ENCODE data around the gene TRMT112.
A peak's percentile ranks its signal among the peaks of the same experiment; 100 is the strongest.

Gene TRMT112

DNA sequence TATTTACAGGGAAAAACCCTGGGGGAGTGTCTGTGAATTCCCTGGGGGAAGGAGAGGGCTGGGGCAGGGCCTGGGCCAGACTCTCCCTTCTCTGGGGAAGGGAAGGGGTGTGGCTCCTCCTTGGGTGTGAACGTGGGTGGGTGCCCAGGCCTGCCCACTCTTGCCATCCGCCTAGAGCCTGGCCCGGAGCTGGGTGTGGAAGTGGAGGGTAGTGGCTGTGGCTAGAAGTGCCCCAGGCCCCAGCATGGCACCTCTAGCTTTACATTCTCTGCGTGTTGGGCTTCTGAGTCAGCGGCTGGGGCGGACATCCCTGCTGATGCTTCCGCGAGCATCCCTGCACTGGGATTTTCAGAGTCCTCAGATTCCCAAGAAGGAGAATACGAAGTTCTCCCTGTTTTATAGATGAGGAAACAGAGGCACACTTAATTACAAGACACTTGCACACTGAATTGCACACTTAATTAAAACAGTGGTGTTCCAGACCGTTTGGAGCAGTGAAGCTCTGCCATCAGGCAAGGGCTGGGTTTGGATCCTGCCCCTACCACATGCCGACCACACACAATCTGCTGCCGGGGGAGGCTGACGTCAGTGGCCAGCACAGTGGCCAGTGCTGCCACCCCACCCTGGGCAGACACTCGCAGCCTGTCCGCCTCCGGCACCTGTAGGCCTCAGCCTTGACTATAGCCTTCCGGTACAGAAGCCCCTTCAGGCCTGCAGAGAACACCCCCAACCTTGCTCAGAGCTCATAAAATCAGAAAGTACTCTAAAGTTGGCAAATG is 40.5 kb downstream of the TRMT112 start:
- H3K4me3 ChIP-seq (ENCODE audit: low read depth in 1 of 2, low read length in 1 of 2), result no peak overlapping the region
- H3K36me3 ChIP-seq, result peaks cover 40% of the 10 kb centered on the region
- no peak overlapping the region for H3K27ac ChIP-seq
- H3K9me3 ChIP-seq, result no peaks in the 10 kb centered on the region
- no peaks in the 10 kb centered on the region for H3K27me3 ChIP-seq
- H3K4me1 ChIP-seq (ENCODE audit: control insufficient read depth in 1 of 2, insufficient read depth in 1 of 2, low read depth in 1 of 2, low read length in 1 of 2), result peaks cover 2 to 5% of the 10 kb centered on the region in 2 experiments
- TF ChIP-seq, protein P1, sequence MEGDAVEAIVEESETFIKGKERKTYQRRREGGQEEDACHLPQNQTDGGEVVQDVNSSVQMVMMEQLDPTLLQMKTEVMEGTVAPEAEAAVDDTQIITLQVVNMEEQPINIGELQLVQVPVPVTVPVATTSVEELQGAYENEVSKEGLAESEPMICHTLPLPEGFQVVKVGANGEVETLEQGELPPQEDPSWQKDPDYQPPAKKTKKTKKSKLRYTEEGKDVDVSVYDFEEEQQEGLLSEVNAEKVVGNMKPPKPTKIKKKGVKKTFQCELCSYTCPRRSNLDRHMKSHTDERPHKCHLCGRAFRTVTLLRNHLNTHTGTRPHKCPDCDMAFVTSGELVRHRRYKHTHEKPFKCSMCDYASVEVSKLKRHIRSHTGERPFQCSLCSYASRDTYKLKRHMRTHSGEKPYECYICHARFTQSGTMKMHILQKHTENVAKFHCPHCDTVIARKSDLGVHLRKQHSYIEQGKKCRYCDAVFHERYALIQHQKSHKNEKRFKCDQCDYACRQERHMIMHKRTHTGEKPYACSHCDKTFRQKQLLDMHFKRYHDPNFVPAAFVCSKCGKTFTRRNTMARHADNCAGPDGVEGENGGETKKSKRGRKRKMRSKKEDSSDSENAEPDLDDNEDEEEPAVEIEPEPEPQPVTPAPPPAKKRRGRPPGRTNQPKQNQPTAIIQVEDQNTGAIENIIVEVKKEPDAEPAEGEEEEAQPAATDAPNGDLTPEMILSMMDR (IDR thresholded peaks at IDR 0.05), result no peak

DNA sequence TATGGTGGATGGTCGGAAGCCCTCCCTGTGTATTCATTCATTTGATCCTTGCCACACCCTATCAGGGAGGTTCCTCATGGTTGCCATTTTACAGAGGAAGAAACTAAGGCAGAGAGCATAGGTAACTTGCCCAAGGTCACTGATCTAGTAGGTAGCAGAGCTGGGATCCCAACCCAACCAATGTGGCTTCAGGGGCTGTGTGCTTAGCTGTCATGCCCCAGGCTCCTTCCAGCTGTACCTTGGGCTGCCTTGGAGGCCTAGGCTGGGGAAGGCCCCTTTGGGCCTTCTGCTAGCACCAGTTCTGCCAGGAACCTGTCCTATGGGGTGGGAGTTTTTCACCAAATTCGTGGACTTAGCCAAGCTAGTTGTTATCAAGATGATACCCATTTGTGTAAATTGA is 41.5 kb downstream of the TRMT112 start:
- Histone ChIP-seq H3K36me3 (peaks cover 38% of the 10 kb centered on the region), H3K27me3 (no peaks in the 10 kb centered on the region)

DNA sequence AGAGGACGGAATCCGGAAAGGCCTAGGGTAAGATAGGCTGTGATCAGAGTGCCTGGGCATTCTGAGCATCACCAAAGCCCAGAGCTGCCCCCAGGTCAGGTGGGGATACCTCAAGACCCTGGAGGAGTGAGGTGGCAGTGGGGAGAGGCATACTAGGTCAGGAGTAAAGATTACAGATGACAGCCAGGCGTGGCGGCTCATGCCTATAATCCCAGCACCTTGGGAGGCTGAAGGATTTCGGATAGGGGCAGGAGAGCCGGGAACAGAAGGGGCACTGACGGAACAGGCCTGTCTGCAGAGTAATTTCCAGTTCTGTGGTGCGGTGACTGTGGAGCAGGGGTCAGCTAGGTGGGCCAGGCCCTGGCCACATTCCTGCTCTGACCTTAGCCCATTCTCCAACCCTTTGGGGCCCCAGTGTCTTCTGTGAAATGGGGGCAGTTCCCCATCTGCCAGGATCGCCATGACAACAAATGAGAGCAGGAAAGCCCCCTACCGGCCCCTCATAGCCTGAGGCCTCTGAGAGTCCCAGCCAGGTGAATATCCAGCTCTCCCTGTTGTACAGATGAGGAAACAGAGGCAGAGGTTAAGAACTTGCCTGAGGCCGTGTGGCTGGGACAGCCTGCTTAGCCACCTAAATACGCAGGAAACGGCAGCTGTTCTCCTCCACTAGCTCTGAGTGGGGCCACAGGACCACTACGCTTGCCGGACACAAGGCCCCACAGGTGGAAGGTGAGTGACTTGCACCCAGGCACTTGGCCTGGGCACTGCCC is 42.1 kb downstream of the TRMT112 start:
- Histone ChIP-seq H3K36me3 (peaks cover 38% of the 10 kb centered on the region), H3K9me3 (no peaks in the 10 kb centered on the region), H3K27ac (no peak overlapping the region), H3K27me3 (no peaks in the 10 kb centered on the region), H3K4me3 (ENCODE audit: low read depth in 1 of 2, low read length in 1 of 2) (no peak overlapping the region), H3K4me1 (ENCODE audit: control insufficient read depth in 1 of 2, insufficient read depth in 1 of 2, low read depth in 1 of 2, low read length in 1 of 2) (peaks cover 14 to 17% of the 10 kb centered on the region in 2 experiments)
- TF ChIP-seq, protein P1 (IDR thresholded peaks at IDR 0.05), result no peak

More for the DNA sequence above, 41.5 kb downstream of the TRMT112 start:
- no peaks in the 10 kb centered on the region for H3K9me3 ChIP-seq
- peaks cover 9 to 11% of the 10 kb centered on the region in 2 experiments for H3K4me1 ChIP-seq (ENCODE audit: control insufficient read depth in 1 of 2, insufficient read depth in 1 of 2, low read depth in 1 of 2, low read length in 1 of 2)
- no peak overlapping the region for H3K4me3 ChIP-seq (ENCODE audit: low read depth in 1 of 2, low read length in 1 of 2)
- H3K27ac ChIP-seq, result no peak overlapping the region
- TF ChIP-seq, protein P1 (IDR thresholded peaks at IDR 0.05), result no peak

DNA sequence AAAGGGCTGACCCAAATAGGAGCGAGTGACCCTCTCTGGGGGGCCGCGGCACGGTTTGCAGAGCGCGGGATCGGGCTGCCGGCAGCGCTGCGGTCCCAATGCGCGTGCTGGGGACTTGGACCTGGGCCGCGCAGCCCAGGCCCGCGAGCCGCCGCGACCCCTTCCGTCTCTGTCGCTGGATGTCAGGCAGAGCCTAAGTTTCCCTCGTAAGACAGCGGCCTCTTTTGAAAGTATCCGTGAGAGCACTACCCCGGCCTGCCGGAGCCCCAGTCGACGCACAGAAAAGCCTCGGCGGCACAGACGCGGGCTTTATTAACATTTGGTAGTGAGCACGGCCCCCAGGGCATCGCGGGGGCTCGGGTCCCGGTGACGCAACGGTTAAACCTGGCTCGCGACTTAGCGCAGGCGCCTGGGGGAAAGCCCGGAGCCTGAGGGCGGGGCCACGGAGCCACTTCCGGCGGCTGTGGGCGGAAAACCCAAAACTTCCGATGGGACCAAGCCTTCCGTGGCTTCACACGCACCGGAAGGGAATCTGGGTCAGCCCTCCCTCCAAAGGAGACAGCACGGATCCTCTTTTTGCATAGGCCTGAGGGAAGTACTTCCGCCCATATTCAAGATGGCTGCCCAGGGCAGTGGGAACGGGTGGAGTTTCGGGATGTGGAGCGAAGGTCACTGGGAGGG is 47.7 kb downstream of the TRMT112 start:
- no peaks in the 10 kb centered on the region for H3K27me3 ChIP-seq
- no peaks in the 10 kb centered on the region for H3K9me3 ChIP-seq
- H3K27ac ChIP-seq, result peak overlapping the region; percentile 98
- peaks cover 20% of the 10 kb centered on the region for H3K36me3 ChIP-seq
- H3K4me1 ChIP-seq (ENCODE audit: control insufficient read depth in 1 of 2, insufficient read depth in 1 of 2, low read depth in 1 of 2, low read length in 1 of 2), result peaks cover 36% of the 10 kb centered on the region in 2 experiments
- TF ChIP-seq, protein P1 (IDR thresholded peaks at IDR 0.05), result no peak
- peak overlapping the region; percentile 96 to 99 for H3K4me3 ChIP-seq (ENCODE audit: low read depth in 1 of 2, low read length in 1 of 2)

DNA sequence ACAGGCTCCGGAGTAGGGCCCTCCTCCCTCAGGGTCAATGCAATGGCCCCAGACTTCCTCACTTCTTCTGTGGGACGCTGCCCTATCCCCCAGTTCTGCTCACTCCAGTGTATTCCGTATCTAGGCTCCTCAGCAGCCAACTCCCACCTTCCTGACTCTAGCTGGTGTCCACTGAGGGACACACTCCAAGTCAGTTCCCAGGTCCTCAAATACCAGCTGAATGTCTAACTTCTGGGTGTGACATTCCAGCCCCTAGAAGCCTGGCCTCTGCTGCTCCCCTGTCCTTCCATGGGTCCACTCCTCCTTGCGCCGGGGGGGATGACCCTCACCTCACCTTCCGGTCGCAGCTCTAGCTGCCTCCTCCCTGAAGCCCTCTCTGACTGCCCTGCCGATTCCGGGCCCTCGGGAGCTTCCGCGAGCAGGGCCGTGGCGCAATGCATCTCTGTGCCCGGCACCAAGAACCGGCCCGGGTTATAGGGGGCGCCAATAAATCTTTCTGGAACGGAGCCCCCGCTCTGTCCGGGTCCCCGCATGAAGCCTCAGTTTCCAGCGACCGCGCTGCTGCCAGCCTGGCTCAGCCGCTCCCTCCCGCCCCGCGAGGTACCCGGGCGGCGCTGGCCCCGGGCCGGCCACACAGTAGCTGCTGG is 48.3 kb downstream of the TRMT112 start:
- peaks cover 36% of the 10 kb centered on the region in 2 experiments for H3K4me1 ChIP-seq (ENCODE audit: control insufficient read depth in 1 of 2, insufficient read depth in 1 of 2, low read depth in 1 of 2, low read length in 1 of 2)
- no peaks in the 10 kb centered on the region for H3K9me3 ChIP-seq
- H3K4me3 ChIP-seq (ENCODE audit: low read depth in 1 of 2, low read length in 1 of 2), result peak overlapping the region; percentile 96 to 99
- H3K27me3 ChIP-seq, result no peaks in the 10 kb centered on the region
- H3K36me3 ChIP-seq, result peaks cover 25% of the 10 kb centered on the region
- TF ChIP-seq, protein P1 (IDR thresholded peaks at IDR 0.05), result no peak
- peak overlapping the region; percentile 98 for H3K27ac ChIP-seq

Data from neutrophil (primary cell).